Stomach (tissue), 4 donors: Measurements from ENCODE around the gene ITGA3.

Experiments
- EP300 ChIP-seq: sonication (generic); formaldehyde crosslinking; IDR thresholded peaks from one replicate; pipeline ENCODE4 v1.6.1; 2017; ENCODE audit warnings: antibody characterized with exemption
- POLR2A ChIP-seq, 4 donors: fragments of 450-650 bp; IDR thresholded peaks; one replicate each; pipeline ENCODE4 v1.6.1; 2016; ENCODE audit warnings: antibody characterized with exemption in 4 of 4, control low read depth in 2 of 4, mild to moderate bottlenecking in 1 of 4, moderate library complexity in 1 of 4
- POLR2AphosphoS5 ChIP-seq, 3 donors: sonication (generic); formaldehyde crosslinking; IDR thresholded peaks; one replicate each; pipeline ENCODE4 v1.6.1; 2016; ENCODE audit warnings: antibody characterized with exemption in 3 of 3
- TF ChIP-seq, protein P1 (sequence below), 7 experiments: fragments of 450-650 bp in 4 of 7; fragments of 200-600 bp in 3 of 7; sonication (generic) in 3 of 7; IDR thresholded peaks; one replicate each; pipeline ENCODE4 v1.5.1; 2016 to 2019; ENCODE audit warnings: antibody characterized with exemption in 7 of 7, control low read depth in 2 of 7, mild to moderate bottlenecking in 1 of 7

DNA sequence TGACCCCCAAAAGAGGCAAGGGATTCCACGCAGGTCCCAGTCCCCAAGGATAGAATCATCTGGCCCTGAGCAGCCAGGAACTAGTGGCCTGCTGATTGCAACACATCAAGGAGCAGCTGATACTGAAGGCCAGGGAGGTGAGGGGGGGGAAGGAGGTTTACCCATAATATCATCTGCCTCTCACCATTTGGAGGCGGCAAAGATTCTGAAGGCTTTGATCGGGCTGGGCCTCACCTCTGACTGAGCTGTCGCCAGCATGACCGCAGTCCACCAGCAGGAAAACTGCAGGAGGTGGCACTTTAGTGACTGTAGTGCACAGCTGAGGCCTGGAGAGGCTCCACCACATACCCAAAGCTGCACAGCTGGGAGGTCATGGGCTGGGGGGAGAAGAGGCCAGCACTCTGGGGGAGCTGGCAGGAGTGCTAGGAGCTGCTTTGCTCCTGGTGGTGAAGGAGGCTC is 20.5 kb upstream of the ITGA3 start:
- TF ChIP-seq, protein P1, sequence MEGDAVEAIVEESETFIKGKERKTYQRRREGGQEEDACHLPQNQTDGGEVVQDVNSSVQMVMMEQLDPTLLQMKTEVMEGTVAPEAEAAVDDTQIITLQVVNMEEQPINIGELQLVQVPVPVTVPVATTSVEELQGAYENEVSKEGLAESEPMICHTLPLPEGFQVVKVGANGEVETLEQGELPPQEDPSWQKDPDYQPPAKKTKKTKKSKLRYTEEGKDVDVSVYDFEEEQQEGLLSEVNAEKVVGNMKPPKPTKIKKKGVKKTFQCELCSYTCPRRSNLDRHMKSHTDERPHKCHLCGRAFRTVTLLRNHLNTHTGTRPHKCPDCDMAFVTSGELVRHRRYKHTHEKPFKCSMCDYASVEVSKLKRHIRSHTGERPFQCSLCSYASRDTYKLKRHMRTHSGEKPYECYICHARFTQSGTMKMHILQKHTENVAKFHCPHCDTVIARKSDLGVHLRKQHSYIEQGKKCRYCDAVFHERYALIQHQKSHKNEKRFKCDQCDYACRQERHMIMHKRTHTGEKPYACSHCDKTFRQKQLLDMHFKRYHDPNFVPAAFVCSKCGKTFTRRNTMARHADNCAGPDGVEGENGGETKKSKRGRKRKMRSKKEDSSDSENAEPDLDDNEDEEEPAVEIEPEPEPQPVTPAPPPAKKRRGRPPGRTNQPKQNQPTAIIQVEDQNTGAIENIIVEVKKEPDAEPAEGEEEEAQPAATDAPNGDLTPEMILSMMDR (IDR thresholded peaks at IDR 0.05): no peak
- no peak for TF ChIP-seq POLR2A (IDR thresholded peaks at IDR 0.05)
- no peak for TF ChIP-seq POLR2AphosphoS5 (IDR thresholded peaks at IDR 0.05)
- no peak for TF ChIP-seq EP300
